ENCODE data around the gene SPINT1.

- TF ChIP-seq POLR2AphosphoS5 (IDR thresholded peaks at IDR 0.05; ENCODE audit: low read depth, low read length) = no peak
- no peak for TF ChIP-seq TAF1 (IDR thresholded peaks at IDR 0.05; ENCODE audit: borderline replicate concordance, insufficient read depth, low read length)
Observed at GRCh38 chr15:40846841-40847222, 3.0 kb downstream of the SPINT1 start.

Measured in PFSK-1 (cell line).